Breast epithelium (tissue), 3 donors: ENCODE results near the gene SIRPG.

Experiments used
- POLR2A ChIP-seq: fragments of 450-650 bp; IDR thresholded peaks from one replicate; pipeline ENCODE4 v1.6.1; 2016; ENCODE audit warnings: antibody characterized with exemption, mild to moderate bottlenecking, moderate library complexity
- TF ChIP-seq, protein P1 (sequence below), 3 donors: fragments of 450-650 bp; IDR thresholded peaks; one replicate each; pipeline ENCODE4 v1.5.1; 2016 to 2017; ENCODE audit warnings: antibody characterized with exemption in 3 of 3, mild to moderate bottlenecking in 3 of 3, moderate library complexity in 3 of 3

- TF ChIP-seq, protein P1, sequence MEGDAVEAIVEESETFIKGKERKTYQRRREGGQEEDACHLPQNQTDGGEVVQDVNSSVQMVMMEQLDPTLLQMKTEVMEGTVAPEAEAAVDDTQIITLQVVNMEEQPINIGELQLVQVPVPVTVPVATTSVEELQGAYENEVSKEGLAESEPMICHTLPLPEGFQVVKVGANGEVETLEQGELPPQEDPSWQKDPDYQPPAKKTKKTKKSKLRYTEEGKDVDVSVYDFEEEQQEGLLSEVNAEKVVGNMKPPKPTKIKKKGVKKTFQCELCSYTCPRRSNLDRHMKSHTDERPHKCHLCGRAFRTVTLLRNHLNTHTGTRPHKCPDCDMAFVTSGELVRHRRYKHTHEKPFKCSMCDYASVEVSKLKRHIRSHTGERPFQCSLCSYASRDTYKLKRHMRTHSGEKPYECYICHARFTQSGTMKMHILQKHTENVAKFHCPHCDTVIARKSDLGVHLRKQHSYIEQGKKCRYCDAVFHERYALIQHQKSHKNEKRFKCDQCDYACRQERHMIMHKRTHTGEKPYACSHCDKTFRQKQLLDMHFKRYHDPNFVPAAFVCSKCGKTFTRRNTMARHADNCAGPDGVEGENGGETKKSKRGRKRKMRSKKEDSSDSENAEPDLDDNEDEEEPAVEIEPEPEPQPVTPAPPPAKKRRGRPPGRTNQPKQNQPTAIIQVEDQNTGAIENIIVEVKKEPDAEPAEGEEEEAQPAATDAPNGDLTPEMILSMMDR (IDR thresholded peaks at IDR 0.05): no peak
- TF ChIP-seq POLR2A: no peak
These were observed 45.3 kb upstream of the SIRPG start for GRCh38 chr20:1702855-1703254.
